ENCODE measurements around the gene TPCN1. TPM values are rescaled to one million over a fixed set of nuclear protein-coding genes. Genes with fewer than 3 reads are reported as not detected.

TPCN1 gene
- total RNA-seq, 1 donor from 2014 or later, result 27.9 TPM

DNA sequence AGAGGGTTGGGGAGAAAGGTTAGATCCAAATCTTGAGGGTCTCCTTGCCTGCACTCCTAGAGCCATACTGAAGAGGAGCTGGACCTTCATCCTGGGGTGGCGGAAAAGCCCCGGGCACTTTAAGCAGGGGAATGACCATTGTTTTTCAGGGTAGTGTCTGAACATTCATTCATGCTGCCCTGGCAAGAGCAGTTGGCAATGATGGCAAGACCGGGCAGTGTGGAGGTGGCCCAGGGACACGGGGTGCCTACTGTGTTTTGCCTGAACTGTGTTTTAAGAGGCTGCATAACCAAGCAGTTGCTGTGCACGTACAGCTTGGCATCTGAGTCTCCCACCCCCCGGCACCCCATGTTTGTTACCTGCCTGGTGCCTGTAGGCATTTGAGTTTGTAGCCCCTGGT lies 14.7 kb downstream of the TPCN1 start:
- H3K4me2 ChIP-seq (ENCODE audit: low read length), result no peak overlapping the region
- H3K79me2 ChIP-seq (ENCODE audit: insufficient read depth, low read length), result no peaks in the 10 kb centered on the region
- H3K27me3 Mint-ChIP-seq (ENCODE audit: low read depth, unreplicated experiment), result no peaks in the 10 kb centered on the region
- no peak for TF ChIP-seq EZH2 (IDR thresholded peaks at IDR 0.05; ENCODE audit: insufficient read depth, low read length)
- TF ChIP-seq, protein P1, sequence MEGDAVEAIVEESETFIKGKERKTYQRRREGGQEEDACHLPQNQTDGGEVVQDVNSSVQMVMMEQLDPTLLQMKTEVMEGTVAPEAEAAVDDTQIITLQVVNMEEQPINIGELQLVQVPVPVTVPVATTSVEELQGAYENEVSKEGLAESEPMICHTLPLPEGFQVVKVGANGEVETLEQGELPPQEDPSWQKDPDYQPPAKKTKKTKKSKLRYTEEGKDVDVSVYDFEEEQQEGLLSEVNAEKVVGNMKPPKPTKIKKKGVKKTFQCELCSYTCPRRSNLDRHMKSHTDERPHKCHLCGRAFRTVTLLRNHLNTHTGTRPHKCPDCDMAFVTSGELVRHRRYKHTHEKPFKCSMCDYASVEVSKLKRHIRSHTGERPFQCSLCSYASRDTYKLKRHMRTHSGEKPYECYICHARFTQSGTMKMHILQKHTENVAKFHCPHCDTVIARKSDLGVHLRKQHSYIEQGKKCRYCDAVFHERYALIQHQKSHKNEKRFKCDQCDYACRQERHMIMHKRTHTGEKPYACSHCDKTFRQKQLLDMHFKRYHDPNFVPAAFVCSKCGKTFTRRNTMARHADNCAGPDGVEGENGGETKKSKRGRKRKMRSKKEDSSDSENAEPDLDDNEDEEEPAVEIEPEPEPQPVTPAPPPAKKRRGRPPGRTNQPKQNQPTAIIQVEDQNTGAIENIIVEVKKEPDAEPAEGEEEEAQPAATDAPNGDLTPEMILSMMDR (IDR thresholded peaks at IDR 0.05; ENCODE audit: insufficient read depth, low read depth, low read length), result no peak
- no peaks in the 10 kb centered on the region for H4K20me1 ChIP-seq (ENCODE audit: insufficient read depth, low read length)
- no peak for DNase-seq (ENCODE audit: low read depth)
- H3K36me3 ChIP-seq (ENCODE audit: insufficient read depth, low read length), result no peaks in the 10 kb centered on the region
- H3K9me3 ChIP-seq (ENCODE audit: insufficient read depth, low read depth, low read length), result no peaks in the 10 kb centered on the region
- H3K4me1 Mint-ChIP-seq (ENCODE audit: low read depth, unreplicated experiment), result peaks cover 18% of the 10 kb centered on the region
- no peaks in the 10 kb centered on the region for H3K27me3 ChIP-seq (ENCODE audit: insufficient read depth, low read length)
- no peak overlapping the region for H2AFZ ChIP-seq (ENCODE audit: low read depth, low read length)
- no peak overlapping the region for H3K9ac ChIP-seq (ENCODE audit: low read length)
- H3K4me3 ChIP-seq (ENCODE audit: insufficient read depth, low read depth, low read length), result no peak overlapping the region
- peaks cover 25% of the 10 kb centered on the region for H3K36me3 Mint-ChIP-seq (ENCODE audit: low read depth, unreplicated experiment)
- H3K4me3 Mint-ChIP-seq (ENCODE audit: unreplicated experiment), result no peak overlapping the region
- FAIRE-seq, result no peak
- no peaks in the 10 kb centered on the region for H3K9me3 Mint-ChIP-seq (ENCODE audit: unreplicated experiment)
- no peak overlapping the region for H3K27ac Mint-ChIP-seq (ENCODE audit: unreplicated experiment)
- H3K4me1 ChIP-seq (ENCODE audit: insufficient read depth, low read length), result peaks cover 35% of the 10 kb centered on the region
- H3K27ac ChIP-seq (ENCODE audit: low read depth, low read length), result no peak overlapping the region

DNA sequence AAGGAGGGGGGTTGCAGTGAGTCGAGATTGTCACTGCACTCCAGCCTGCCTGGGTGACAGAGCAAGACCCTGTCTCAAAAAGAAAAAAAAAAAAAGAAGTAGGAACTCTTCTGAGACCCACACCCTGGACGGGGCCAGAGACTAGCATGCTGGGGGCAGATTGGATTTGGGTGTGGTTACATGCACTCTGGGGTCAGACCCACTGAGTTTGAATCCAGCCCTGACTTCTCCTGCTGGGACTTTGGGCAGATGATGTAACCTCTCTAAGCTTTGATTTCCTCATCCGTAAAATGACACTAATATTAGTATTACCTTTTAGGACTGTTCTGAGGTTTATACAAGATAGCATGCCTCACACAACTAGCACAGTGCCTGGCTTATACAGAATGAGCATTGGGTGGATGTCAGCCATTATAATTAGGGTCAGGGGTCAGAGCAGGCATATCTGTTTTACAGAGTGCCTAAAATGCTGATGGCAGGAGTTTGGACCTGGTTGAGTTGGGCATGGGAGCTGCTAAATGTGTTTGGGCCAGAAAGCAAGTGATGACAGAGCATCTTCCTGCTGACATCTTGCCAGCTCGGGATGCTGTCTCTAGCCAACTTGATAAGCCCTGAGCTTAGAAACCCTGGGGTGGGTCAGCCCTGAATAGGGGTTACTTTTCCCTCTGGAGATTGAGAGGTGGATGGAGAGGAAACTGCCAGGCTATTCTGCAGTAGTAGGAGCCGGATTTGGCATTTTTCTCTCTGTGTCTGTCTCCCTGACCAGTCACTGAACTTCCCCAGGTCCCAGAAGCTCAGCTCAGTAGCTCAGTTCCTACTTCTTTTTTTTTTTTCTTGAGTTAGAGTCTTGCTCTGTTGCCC lies 15.5 kb downstream of the TPCN1 start:
- no peak overlapping the region for H3K4me3 Mint-ChIP-seq (ENCODE audit: unreplicated experiment)
- DNase-seq (ENCODE audit: low read depth) (no peak), FAIRE-seq (no peak)
- Histone ChIP-seq H3K4me1 (ENCODE audit: insufficient read depth, low read length) (peaks cover 35% of the 10 kb centered on the region), H3K4me2 (ENCODE audit: low read length) (no peak overlapping the region), H3K36me3 (ENCODE audit: insufficient read depth, low read length) (no peaks in the 10 kb centered on the region), H2AFZ (ENCODE audit: low read depth, low read length) (no peak overlapping the region), H3K27me3 (ENCODE audit: insufficient read depth, low read length) (no peaks in the 10 kb centered on the region), H3K9me3 (ENCODE audit: insufficient read depth, low read depth, low read length) (no peaks in the 10 kb centered on the region), H4K20me1 (ENCODE audit: insufficient read depth, low read length) (no peaks in the 10 kb centered on the region), H3K27ac (ENCODE audit: low read depth, low read length) (no peak overlapping the region), H3K4me3 (ENCODE audit: insufficient read depth, low read depth, low read length) (no peak overlapping the region), H3K9ac (ENCODE audit: low read length) (no peak overlapping the region), H3K79me2 (ENCODE audit: insufficient read depth, low read length) (no peaks in the 10 kb centered on the region)
- H3K27ac Mint-ChIP-seq (ENCODE audit: unreplicated experiment), result no peak overlapping the region
- TF ChIP-seq, protein P1 (IDR thresholded peaks at IDR 0.05; ENCODE audit: insufficient read depth, low read depth, low read length), result no peak
- no peak for TF ChIP-seq EZH2 (IDR thresholded peaks at IDR 0.05; ENCODE audit: insufficient read depth, low read length)
- H3K36me3 Mint-ChIP-seq (ENCODE audit: low read depth, unreplicated experiment), result peaks cover 19% of the 10 kb centered on the region
- H3K9me3 Mint-ChIP-seq (ENCODE audit: unreplicated experiment), result no peaks in the 10 kb centered on the region
- no peaks in the 10 kb centered on the region for H3K27me3 Mint-ChIP-seq (ENCODE audit: low read depth, unreplicated experiment)
- H3K4me1 Mint-ChIP-seq (ENCODE audit: low read depth, unreplicated experiment), result peaks cover 15% of the 10 kb centered on the region

DNA sequence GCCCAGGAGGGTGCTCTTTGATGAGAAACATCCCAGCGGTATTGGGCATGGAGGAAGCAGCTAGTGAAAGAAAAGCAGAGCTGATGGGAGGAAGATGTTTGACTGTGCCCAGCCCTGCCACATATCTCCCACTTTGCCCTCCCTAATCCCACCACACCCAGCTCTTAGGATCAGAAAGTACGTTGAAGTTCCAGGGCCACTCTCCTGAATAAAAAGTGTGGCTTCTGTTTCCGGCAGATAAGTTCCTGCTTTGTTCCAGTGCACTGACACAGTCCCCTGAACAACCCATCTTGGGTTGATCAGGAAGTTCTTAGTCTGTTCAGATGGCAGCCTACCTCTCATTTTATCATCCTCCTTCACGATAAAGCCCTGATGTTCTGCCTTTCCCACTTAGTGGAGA lies 16.5 kb downstream of the TPCN1 start:
- TF ChIP-seq, protein P1 (IDR thresholded peaks at IDR 0.05; ENCODE audit: insufficient read depth, low read depth, low read length), result no peak
- TF ChIP-seq EZH2 (IDR thresholded peaks at IDR 0.05; ENCODE audit: insufficient read depth, low read length), result no peak
- H3K4me1 Mint-ChIP-seq (ENCODE audit: low read depth, unreplicated experiment), result peaks cover 15% of the 10 kb centered on the region
- Histone ChIP-seq H3K79me2 (ENCODE audit: insufficient read depth, low read length) (no peaks in the 10 kb centered on the region), H3K27ac (ENCODE audit: low read depth, low read length) (no peak overlapping the region), H3K4me3 (ENCODE audit: insufficient read depth, low read depth, low read length) (no peak overlapping the region), H3K27me3 (ENCODE audit: insufficient read depth, low read length) (no peaks in the 10 kb centered on the region), H4K20me1 (ENCODE audit: insufficient read depth, low read length) (no peaks in the 10 kb centered on the region), H3K9me3 (ENCODE audit: insufficient read depth, low read depth, low read length) (no peaks in the 10 kb centered on the region), H3K4me1 (ENCODE audit: insufficient read depth, low read length) (peaks cover 34% of the 10 kb centered on the region), H3K36me3 (ENCODE audit: insufficient read depth, low read length) (no peaks in the 10 kb centered on the region), H3K9ac (ENCODE audit: low read length) (no peak overlapping the region), H3K4me2 (ENCODE audit: low read length) (no peak overlapping the region), H2AFZ (ENCODE audit: low read depth, low read length) (no peak overlapping the region)
- H3K9me3 Mint-ChIP-seq (ENCODE audit: unreplicated experiment), result no peaks in the 10 kb centered on the region
- H3K27ac Mint-ChIP-seq (ENCODE audit: unreplicated experiment), result no peak overlapping the region
- peaks cover 23% of the 10 kb centered on the region for H3K36me3 Mint-ChIP-seq (ENCODE audit: low read depth, unreplicated experiment)
- DNase-seq (ENCODE audit: low read depth) (no peak), FAIRE-seq (no peak)
- no peak overlapping the region for H3K4me3 Mint-ChIP-seq (ENCODE audit: unreplicated experiment)
- no peaks in the 10 kb centered on the region for H3K27me3 Mint-ChIP-seq (ENCODE audit: low read depth, unreplicated experiment)
